ENCODE measurements around the gene CREG2.
"Not testable (repeated sequence)": the region's sequence is repeated elsewhere in the genome, so short reads cannot be mapped to it uniquely, and the experiment has no call there.

Gene CREG2

DNA sequence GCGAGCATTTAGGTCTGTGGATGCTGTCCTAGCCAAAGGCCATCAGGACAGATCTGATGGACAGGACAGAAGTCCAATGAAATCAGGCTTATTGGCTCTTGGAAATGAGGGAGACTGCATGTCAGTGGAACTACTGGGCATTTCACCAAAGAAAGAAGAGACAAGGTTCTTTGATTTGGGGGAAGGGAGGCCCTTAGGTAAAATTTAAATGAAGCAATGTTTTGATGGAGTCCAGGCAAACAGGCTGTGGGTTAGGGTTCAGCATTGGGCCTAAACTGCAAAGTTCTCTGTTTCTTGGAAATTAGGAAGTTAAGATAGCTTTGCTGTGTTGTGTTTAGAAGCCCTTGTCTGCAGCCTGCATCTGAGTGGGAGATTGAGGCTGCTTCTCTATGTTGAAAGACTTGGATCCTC, 47.2 kb downstream of the CREG2 start:
- DNase-seq, result no peak

DNA sequence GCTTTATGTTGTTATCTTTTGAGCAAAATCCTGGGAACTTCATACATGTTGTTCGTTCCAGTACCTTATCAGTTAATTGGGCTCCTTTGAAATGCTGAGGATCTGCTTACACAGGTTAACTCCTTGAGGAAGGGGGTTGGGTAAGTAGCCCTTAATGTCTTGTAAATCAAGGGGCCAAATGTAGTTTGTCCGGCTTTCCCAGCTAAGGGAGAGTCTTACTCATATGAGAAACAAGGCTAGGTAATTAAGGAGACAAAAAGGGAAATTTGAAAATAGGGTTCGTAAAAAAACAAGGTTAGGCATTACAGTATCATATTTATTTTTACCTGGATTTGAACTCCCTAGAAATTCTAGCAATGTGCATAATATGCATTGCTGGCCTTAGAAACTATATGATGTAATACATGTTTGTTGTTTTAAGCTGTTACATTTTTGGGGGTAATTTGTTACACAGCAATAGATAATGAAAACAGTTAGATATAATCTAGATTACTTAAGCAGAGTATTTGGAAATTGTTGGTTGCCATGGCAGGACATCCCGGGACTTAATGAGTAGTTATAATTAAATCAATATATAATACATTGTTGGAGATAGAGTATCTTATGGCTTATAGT, 47.9 kb downstream of the CREG2 start:
- no peak for DNase-seq

DNA sequence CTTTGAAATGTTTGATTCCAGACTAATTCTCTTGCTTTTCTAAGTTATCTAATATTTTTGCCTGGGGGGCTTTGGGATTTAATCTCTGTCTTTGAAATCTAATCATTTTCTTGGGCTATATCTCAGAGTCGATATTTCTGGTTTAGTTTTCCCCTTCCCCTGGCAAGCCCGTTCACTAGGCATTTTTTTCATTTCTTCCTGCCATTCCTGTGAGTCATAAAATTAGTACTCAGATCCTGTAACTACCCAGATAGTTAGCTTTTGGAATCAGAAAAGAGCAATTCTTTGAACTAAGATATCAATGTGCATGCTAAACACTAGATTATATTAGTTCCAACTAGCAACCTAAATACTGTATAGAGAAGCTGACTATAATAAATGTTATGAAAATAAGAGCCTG, 49.4 kb downstream of the CREG2 start:
- DNase-seq, result no peak

GRCh38 chr2:101332885-101333766, 54.2 kb downstream of the CREG2 start:
- DNase-seq, result no peak

DNA sequence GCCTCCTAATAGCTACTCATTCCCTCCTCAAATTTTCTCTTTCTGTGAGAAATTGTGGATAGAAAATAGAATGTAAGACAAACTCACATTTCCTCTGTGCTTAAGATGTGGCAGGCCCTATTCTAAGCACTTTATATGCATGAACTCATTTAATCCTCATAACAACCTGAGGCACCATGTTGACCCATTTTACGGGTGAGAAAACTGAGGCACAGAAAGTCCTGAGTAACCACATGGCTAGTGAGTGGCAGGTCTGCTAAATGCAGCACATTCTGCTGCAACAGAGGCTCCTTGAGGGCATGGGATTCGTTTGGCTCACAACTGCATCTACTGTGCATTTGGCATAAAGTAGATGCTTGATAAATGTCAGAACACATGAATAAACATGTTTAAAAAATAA, 56.1 kb downstream of the CREG2 start:
- no peak for DNase-seq

- DNase-seq, result peak; percentile 43
Observed at GRCh38 chr2:101330253-101330933, 56.9 kb downstream of the CREG2 start.

GRCh38 chr2:101329026-101329425, 58.3 kb downstream of the CREG2 start:
- DNase-seq, result no peak

DNA sequence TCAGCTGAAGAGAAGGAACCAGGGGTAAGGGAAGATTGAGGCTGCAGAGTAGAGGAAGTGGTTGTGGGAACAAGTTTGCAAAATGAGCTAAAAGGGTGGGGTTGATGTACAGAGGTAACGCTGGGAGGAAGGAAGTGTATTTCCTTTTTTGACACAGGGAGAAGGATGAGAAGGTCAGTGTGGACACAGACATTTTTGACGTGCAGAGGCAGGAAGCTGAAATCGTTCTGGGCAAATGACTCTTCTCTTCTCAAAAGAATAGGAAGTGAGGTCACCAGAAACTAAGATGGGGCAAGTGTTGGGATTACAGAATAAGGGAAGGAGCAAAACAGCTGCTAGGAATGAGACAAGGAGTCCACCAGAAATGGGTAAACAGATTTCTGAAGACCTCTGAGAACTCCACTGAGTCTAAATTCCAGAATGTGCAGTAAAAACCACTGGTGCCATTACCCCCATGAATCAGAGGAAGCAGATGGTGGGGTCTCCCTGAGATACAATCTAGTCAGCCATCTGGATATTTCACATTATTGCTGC, 58.8 kb downstream of the CREG2 start:
- DNase-seq, result no peak

DNA sequence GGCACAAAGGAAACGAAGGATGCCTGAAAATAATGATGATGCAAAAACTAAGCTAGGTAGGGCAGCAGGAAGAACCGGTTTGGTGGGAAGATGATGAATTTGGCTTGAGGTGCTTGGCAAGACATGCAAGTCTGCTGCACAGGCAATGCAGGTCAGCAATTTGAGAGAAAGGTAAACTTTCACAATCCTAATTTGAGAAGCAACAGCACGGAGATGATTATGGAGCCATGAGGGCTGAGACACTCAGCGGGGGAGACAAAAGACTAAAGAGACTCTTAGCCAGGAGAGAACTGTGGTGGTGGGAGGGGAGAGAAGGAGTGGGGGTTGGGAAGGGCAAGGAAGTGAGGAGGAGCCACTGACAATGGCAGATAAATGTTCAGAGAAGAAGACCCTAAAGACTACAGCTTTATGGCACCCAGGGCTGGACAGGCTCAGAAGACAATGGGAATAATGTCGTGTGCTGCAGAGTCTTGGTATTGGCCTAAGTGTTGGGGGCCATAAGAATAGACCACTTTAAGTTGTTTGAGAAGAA, 59.4 kb downstream of the CREG2 start:
- DNase-seq, result no peak

GRCh38 chr2:101325425-101325824, 61.9 kb downstream of the CREG2 start:
- no peak for DNase-seq

- DNase-seq, result not testable (repeated sequence)
Observed at GRCh38 chr2:101316568-101316967, 70.7 kb downstream of the CREG2 start.

GRCh38 chr2:101311696-101312017, 75.6 kb downstream of the CREG2 start:
- DNase-seq, result no peak

DNA sequence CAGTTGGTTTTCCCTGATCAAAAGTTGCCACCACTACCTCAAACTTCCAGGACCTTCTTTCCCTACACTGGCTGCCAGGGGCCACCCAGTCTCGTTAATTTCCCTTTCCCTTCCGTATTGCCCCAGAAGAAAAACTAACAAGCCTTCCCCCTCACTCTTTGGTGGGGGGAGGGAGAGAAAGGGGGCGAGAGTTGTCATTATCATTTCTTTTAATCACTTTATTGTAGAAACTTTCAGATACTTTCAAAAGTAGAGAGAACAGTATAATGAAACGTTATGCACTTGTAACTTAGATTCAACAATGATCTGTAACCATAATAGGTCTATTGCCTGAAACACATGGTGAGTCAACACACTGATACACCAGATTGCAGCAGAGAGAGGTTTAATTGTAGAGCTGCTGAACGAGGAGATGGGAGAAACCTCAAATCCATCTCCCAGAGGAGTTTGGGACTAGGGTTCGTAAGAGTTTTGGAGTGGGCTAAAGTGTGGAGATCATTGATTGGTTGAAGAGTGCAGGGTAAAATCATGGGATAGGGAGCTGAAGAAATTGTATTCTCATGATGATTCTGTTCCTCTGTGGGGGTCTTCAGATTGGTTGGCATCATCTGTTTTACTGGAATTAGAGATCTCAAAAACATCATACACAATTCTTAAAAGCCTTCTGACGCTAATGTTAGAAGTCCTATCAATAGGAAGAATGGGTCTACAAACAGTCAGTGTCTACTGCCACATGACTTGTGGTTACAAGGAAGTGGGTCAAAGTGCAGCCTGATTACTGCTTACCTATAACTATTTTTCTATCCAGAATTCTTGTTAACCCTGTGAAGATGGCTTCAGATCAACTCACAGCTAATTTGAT, 76.2 kb downstream of the CREG2 start:
- no peak for DNase-seq

DNA sequence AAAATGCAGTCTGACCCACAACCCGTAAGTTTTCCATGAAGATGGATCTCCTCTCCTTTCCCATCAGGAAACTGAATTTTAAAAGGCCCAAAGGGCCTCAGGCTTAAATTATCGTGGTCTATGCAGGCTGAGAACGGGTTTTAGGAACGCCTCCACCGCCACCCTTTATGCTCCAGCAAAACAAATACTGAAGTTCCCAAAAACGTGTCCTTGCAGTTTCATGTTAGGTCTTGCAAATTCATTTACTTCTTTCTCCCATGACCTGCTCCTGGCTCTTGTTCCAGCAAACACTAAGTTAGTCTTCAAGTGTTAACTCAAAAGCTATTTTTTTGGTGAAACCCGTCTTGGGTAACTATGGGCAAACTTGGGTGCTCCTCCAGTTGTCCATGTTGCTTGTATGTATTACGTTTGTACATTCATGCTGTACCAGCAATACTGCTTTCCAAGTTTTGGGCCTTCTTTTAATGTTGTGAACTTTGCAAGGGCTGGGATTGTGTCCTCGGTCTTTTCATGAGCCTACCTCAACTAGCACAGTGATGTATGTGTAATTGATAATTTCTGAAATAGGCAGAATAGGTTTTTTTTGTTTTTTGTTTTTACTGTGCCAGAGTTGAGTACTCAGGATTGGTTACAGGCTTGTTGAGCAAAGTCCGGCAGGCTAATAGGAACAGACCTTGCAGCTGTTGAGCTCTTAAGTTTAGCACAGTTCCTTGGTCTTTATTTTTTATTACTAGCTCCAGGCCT, 77.0 kb downstream of the CREG2 start:
- DNase-seq, result no peak

DNA sequence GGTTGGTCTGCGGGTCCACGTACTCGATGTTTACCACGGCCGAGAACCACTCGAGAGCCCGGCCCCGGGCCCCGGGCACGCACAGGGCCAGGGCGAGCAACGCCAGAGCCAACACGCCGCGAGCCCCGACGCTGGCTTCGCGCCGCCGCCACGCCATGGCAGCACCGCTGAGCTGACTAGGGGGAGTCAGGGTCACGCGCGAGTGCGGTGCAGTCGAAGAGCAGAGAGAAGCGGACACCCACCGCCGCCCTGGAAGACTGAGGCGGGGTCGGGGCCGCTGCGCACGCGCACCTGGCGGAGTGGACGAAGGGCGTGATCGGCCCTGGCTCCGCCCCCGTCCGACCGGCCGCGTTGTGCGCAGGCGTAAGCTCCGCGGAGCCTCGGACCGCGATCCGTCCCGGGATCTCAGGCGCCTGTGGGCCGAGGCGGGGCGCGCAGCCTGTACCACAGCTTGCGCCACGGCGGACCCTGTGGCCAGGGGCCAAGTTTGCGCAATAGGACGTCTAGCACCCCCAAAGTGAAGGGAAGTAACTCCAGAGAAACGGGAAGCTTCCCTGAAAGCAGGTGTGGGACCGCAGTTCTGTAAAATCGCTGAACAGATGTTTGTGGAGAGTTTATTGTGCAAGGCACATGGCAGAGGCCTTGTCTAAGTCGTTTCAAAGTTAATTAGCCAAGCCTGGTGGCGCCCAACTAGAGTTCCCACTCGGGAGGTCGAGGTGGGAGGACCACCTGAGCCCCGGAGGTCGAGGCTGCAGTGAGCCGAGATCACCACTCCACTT, 78.7 kb downstream of the CREG2 start, which contains the start of gene RNF149:
Gene RNF149, minus strand, starts transcription at position 270 of the 779 bp plus-strand sequence. Its CDS starts 113 bp downstream, at position 157.
- peak; percentile 88 for DNase-seq

DNA sequence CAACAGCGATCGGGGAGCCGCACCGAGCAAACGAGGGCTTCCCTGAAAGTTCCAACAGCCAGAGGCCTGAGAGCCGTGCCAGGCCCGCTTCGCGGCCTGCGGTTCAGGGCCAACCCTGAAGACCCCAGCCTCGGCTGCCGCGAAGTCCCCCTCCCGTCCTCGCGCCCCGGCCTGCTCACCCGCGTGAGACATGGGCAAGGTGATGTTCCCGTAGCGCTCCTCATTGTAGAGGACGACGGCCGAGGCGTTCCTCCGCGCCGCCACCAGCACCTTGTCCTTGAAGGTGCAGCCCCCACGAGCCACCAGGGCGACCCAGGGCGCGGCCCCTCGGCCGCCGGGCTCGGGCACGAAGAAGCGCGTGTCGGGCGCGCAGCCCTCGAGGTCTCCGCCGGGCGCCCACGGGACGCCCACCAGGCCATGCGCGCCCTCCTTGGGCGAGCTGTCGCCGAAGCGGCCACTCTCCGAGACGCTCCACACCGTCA, 79.3 kb downstream of the CREG2 start:
- peak; percentile 26 for DNase-seq

- DNase-seq, result peak; percentile 25
Observed at GRCh38 chr2:101307503-101307902, 79.8 kb downstream of the CREG2 start.

DNA sequence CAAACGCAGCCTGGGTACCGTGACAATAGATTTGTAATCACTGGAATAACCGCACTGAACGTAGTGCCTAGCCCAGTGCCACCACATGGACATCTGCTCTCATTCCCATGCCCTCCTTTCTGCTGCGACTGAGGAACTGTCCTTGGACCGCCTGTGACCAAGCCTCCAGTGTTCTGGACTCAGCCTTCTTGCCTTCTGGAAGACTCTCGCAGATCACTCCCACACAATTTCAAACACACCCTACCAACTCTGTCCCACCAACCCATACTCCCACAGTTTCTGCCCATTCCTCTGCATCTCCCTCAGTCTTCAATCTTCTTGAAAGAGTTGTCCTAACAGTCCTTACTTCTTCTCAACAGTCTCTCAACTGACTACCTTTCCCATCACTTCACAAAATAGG, 80.9 kb downstream of the CREG2 start:
- DNase-seq, result peak; percentile 10

DNA sequence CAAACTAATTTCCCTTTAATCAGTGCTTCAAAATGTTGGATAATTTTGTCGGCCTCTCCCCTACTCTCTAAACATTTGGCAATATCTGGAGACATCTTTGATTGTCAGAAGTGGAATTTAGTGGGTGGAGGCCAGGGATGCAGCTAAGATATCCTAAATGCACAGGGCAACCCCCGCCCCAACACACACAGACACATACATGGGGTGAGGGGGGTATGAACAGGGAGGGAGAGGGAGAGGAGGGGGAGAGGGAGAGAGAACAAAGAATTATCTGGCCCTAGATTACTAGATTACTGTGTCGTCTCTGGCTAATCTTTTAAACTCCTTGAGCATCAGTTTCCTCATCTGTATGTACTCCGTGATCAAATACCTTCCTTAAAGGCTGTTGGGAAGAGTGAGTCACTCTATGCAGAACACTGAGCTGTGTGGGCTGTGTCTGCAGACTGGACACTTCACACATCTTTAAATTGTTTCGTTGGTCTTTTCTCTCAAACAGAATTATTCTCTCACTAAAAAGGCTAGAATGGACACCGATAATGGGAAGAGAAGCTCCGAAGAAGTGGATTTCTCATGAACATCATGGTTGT, 81.7 kb downstream of the CREG2 start:
- DNase-seq, result no peak

- DNase-seq, result no peak
Observed at GRCh38 chr2:101305035-101305434, 82.3 kb downstream of the CREG2 start.

Measured in stimulated activated CD4-positive, alpha-beta T cell treated with anti-CD3 and anti-CD28 coated beads, Interleukin-1b, Interleukin-23, amount 100 ng/mL, for 48 hours (primary cell).